ENCODE results near the gene DSTN.

DNA sequence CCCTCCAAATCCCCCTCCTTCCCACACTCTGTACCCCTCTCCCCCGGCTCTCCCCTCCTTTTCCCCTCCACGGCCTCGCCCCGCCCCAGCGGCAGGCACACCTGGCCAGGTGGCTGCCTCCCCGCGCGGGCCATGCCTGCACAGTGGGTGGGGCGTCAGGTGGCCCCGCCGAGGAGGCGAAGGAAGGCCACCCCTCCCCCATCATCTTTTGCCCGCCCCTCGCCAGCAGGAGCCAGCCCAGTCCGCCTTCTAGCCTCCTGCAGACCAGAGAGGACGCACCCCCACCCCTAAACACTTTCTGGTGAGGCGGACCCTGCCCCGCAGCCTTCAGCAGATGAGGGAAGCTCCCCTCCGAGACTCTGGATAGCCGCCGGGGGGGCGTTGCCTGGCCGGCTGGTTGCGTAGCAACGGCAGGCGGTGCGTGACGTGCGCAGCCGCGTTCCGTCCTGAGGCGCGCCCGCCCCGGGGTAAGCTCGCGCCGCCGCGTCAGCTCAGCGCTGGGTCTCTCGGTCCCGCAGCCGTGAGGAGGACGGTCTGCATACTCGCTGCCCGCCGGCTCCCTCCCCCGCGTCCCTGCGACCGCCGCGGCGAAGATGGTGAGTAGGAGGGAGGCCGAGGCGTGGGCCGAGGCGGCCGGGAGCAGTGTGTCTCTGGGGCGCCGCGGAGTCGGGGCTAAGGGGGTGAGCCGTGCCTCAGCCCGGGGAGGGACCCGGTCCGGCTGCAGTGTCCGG is at the start of gene DSTN:
- TF ChIP-seq, protein P1, sequence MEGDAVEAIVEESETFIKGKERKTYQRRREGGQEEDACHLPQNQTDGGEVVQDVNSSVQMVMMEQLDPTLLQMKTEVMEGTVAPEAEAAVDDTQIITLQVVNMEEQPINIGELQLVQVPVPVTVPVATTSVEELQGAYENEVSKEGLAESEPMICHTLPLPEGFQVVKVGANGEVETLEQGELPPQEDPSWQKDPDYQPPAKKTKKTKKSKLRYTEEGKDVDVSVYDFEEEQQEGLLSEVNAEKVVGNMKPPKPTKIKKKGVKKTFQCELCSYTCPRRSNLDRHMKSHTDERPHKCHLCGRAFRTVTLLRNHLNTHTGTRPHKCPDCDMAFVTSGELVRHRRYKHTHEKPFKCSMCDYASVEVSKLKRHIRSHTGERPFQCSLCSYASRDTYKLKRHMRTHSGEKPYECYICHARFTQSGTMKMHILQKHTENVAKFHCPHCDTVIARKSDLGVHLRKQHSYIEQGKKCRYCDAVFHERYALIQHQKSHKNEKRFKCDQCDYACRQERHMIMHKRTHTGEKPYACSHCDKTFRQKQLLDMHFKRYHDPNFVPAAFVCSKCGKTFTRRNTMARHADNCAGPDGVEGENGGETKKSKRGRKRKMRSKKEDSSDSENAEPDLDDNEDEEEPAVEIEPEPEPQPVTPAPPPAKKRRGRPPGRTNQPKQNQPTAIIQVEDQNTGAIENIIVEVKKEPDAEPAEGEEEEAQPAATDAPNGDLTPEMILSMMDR (IDR thresholded peaks at IDR 0.05): no peak
- TF ChIP-seq POLR2A (IDR thresholded peaks at IDR 0.05): peak; percentile 94

Measured in Peyer's patch (tissue), 4 donors.